CD4-positive, alpha-beta T cell (primary cell): ENCODE results near the gene PTGIR. TPM values are rescaled to one million over a fixed set of nuclear protein-coding genes. Genes with fewer than 3 reads are reported as not detected.

ENCODE experiments used
- ATAC-seq: fragments of 200-7000 bp; cut with Tn5 transposase; one replicate; pipeline ENCODE4 v1.10.0; 2022; ENCODE audit warnings: mild to moderate bottlenecking; ENCODE audit not compliant: poor library complexity
- CTCF ChIA-PET: fragments of 350-600 bp; sonication (Branson Sonifier 250); formaldehyde crosslinking; loops from one replicate; lab custom pipeline; 2021; ENCODE audit warnings: antibody characterized with exemption, inconsistent platforms; lab: Charles Lee
- POLR2A ChIA-PET: fragments of 350-600 bp; sonication (Branson Sonifier 250); formaldehyde crosslinking; loops from one replicate; lab custom pipeline; 2021; ENCODE audit warnings: antibody characterized with exemption, inconsistent platforms; lab: Charles Lee
- DNase-seq, 14 experiments: peaks; one replicate each; pipeline ENCODE4 v3.0.0-alpha.2; 2013 to 2020; ENCODE audit warnings: mixed read lengths in 2 of 14
- H3K27ac ChIP-seq, 2 donors: one replicate each; pipeline versions ENCODE4 v1.5.1 to v1.7.0; 2013; ENCODE audit warnings: low read length in 2 of 2, low read depth in 1 of 2, mild to moderate bottlenecking in 1 of 2
- H3K27me3 ChIP-seq, 2 experiments: 1 replicate in 1 of 2; 2 replicates in 1 of 2; pipeline versions ENCODE4 v1.6.1 to v1.7.0; 2013; ENCODE audit warnings: low read length in 2 of 2, control low read depth in 1 of 2, mild to moderate bottlenecking in 1 of 2, moderate library complexity in 1 of 2; ENCODE audit not compliant: insufficient read depth in 2 of 2, control insufficient read depth in 1 of 2
- H3K36me3 ChIP-seq: one replicate; pipeline ENCODE4 v1.6.1; 2013; ENCODE audit warnings: low read length, control low read depth; ENCODE audit not compliant: insufficient read depth
- H3K4me1 ChIP-seq: one replicate; pipeline ENCODE4 v1.6.1; 2013; ENCODE audit warnings: low read length, control low read depth; ENCODE audit not compliant: insufficient read depth
- H3K4me3 ChIP-seq: one replicate; pipeline ENCODE4 v1.5.1; 2013; ENCODE audit warnings: mild to moderate bottlenecking, low read length, moderate library complexity
- H3K9me3 ChIP-seq, 2 experiments: 1 replicate in 1 of 2; 2 replicates in 1 of 2; pipeline versions ENCODE4 v1.6.1 to v1.7.0; 2013; ENCODE audit warnings: low read length in 2 of 2, mild to moderate bottlenecking in 2 of 2, control low read depth in 1 of 2, moderate library complexity in 1 of 2; ENCODE audit not compliant: control insufficient read depth in 1 of 2, insufficient read depth in 1 of 2
- H3K27ac Mint-ChIP-seq: one replicate; pipeline ENCODE4 v1.8.0; 2020; ENCODE audit warnings: mixed read lengths
- H3K27me3 Mint-ChIP-seq: one replicate; pipeline ENCODE4 v1.8.0; 2021; ENCODE audit warnings: mixed read lengths
- H3K36me3 Mint-ChIP-seq: one replicate; pipeline ENCODE4 v1.8.0; 2021; ENCODE audit warnings: low read depth, mixed read lengths
- H3K4me1 Mint-ChIP-seq: one replicate; pipeline ENCODE4 v1.8.0; 2021; ENCODE audit warnings: low read depth, mixed read lengths
- H3K4me3 Mint-ChIP-seq: one replicate; pipeline ENCODE4 v1.8.0; 2020; ENCODE audit warnings: mild to moderate bottlenecking, mixed read lengths
- H3K9me3 Mint-ChIP-seq: one replicate; pipeline ENCODE4 v1.8.0; 2020; ENCODE audit warnings: mixed read lengths
- CTCF ChIP-seq: fragments of 200-600 bp; IDR thresholded peaks from one replicate; pipeline ENCODE4 v1.8.0; 2022; ENCODE audit warnings: antibody characterized with exemption, mild to moderate bottlenecking
- intact Hi-C, 2 experiments: fragments of 100-400 bp; cut with DNase I in 1 of 2; cut with micrococcal nuclease in 1 of 2; formaldehyde crosslinking; loops; one replicate each; pipeline versions ENCODE4 v1.15.1 to v1.9.0; 2023 to 2025; cut with DNase I, micrococcal nuclease
- total RNA-seq, 174 experiments: library from RNA in 2 of 174; stranded (reverse) in 2 of 174; gene quantifications; one replicate each; pipeline ENCODE4 v1.2.3 and lab custom pipeline; 2021 to 2026

The PTGIR gene
- total RNA-seq, 2 experiments from 2014 or later = 0.87 to 0.96 TPM

- Histone ChIP-seq H3K27me3 (no peaks in the 10 kb centered on the region), H3K4me1 (peaks cover 52% of the 10 kb centered on the region), H3K36me3 (no peaks in the 10 kb centered on the region), H3K9me3 (no peaks in the 10 kb centered on the region), H3K27ac (peak overlapping the region; percentile 68 to 75), H3K4me3 (peak overlapping the region; percentile 57)
- TF ChIP-seq CTCF = no peak
- Mint-ChIP-seq H3K9me3 (no peaks in the 10 kb centered on the region), H3K36me3 (no peaks in the 10 kb centered on the region), H3K4me3 (peak overlapping the region; percentile 80), H3K4me1 (peaks cover 19% of the 10 kb centered on the region), H3K27ac (peak overlapping the region; percentile 83), H3K27me3 (no peaks in the 10 kb centered on the region)
- DNase-seq (peak; percentile 93 to 98 (median 97)), ATAC-seq (peak; percentile 79)
- intact Hi-C loops = loop anchor here (1.0 kb wide), 2 partner anchors 27 to 33 kb away; partner anchors contain the start of genes CALM3 (in 1 of the 2) and DACT3 (in 1 of the 2)
- ChIA-PET POLR2A (interaction anchor here (0.7 to 2.3 kb wide), 7 partner anchors 14 to 34 kb away, joined by 3 to 15 read pairs (median 5); partner anchors contain the start of genes CALM3 and DACT3), CTCF (interaction anchor here (0.6 to 4.0 kb wide), 5 partner anchors 20 to 715 kb away, joined by 3 to 16 read pairs (median 4); partner anchors contain the start of genes CALM3 and DHX34)
Measured at GRCh38 chr19:46634045-46634655, 9.3 kb upstream of the PTGIR start.

- no peaks in the 10 kb centered on the region for H3K9me3 Mint-ChIP-seq
- Histone ChIP-seq H3K27me3 (no peaks in the 10 kb centered on the region), H3K36me3 (no peaks in the 10 kb centered on the region), H3K27ac (peak overlapping the region in 1 of 2 donors; percentile 68), H3K4me1 (peaks cover 42% of the 10 kb centered on the region), H3K4me3 (peak overlapping the region; percentile 57), H3K9me3 (no peaks in the 10 kb centered on the region)
- H3K36me3 Mint-ChIP-seq = no peaks in the 10 kb centered on the region
- ATAC-seq (no peak), DNase-seq (no peak)
- H3K27ac Mint-ChIP-seq = peak overlapping the region; percentile 83
- intact Hi-C loops = no loop called here
- TF ChIP-seq CTCF = no peak
- H3K4me3 Mint-ChIP-seq = peak overlapping the region; percentile 80
- peaks cover 19% of the 10 kb centered on the region for H3K4me1 Mint-ChIP-seq
- ChIA-PET POLR2A (interaction anchor here (0.8 to 2.3 kb wide), 5 partner anchors 15 to 33 kb away, joined by 3 to 15 read pairs (median 6); partner anchors contain the start of genes CALM3 and DACT3), CTCF (interaction anchor here (1.2 to 4.0 kb wide), 3 partner anchors 19 to 32 kb away, joined by 4 to 16 read pairs (median 10); partner anchors contain the start of gene CALM3)
- no peaks in the 10 kb centered on the region for H3K27me3 Mint-ChIP-seq
Measured at GRCh38 chr19:46633130-46633529, 8.2 kb upstream of the PTGIR start.

GRCh38 chr19:46631481-46631880, 6.6 kb upstream of the PTGIR start:
- Histone ChIP-seq H3K27ac (no peak overlapping the region), H3K9me3 (no peaks in the 10 kb centered on the region), H3K27me3 (no peaks in the 10 kb centered on the region), H3K4me1 (peaks cover 33% of the 10 kb centered on the region), H3K36me3 (no peaks in the 10 kb centered on the region), H3K4me3 (no peak overlapping the region)
- Mint-ChIP-seq H3K9me3 (no peaks in the 10 kb centered on the region), H3K27me3 (no peaks in the 10 kb centered on the region), H3K4me1 (peaks cover 25% of the 10 kb centered on the region), H3K36me3 (no peaks in the 10 kb centered on the region), H3K4me3 (no peak overlapping the region), H3K27ac (no peak overlapping the region)
- ATAC-seq (no peak), DNase-seq (no peak)
- TF ChIP-seq CTCF = no peak
- ChIA-PET CTCF (interaction anchor here (1.3 to 4.0 kb wide), 4 partner anchors 10 to 30 kb away, joined by 3 to 16 read pairs (median 10); partner anchors contain the start of gene CALM3), POLR2A (interaction anchor here (2.4 kb wide), 1 partner anchor 30 kb away, joined by 6 read pairs; the partner anchor contains the start of gene CALM3)
- intact Hi-C loops = no loop called here
